Stimulated activated naive CD8-positive, alpha-beta T cell treated with anti-CD3 and anti-CD28 coated beads, Interleukin-15, amount 100 ng/mL, for 72 hours (primary cell): ENCODE measurements around the gene RTP5.

Source experiments
- ATAC-seq: fragments of 150-1000 bp; cut with Tn5 transposase; 2 replicates; pipeline ENCODE4 v1.10.0; 2021; ENCODE audit warnings: mild to moderate bottlenecking, moderate library complexity
- DNase-seq, 2 donors: peaks; one replicate each; pipeline ENCODE4 v3.0.0; 2021 to 2022
- H3K27ac Mint-ChIP-seq, 2 donors: one replicate each; pipeline ENCODE4 v1.8.0; 2022; ENCODE audit warnings: mild to moderate bottlenecking in 2 of 2, mixed read lengths in 2 of 2, moderate library complexity in 2 of 2
- H3K27me3 Mint-ChIP-seq: one replicate; pipeline ENCODE4 v1.8.0; 2022; ENCODE audit warnings: mixed read lengths
- H3K4me1 Mint-ChIP-seq: one replicate; pipeline ENCODE4 v1.8.0; 2022; ENCODE audit warnings: mild to moderate bottlenecking, mixed read lengths
- H3K4me3 Mint-ChIP-seq, 2 donors: one replicate each; pipeline ENCODE4 v1.8.0; 2022; ENCODE audit warnings: mild to moderate bottlenecking in 2 of 2, mixed read lengths in 2 of 2, moderate library complexity in 1 of 2
- H3K9me3 Mint-ChIP-seq, 2 donors: one replicate each; pipeline ENCODE4 v1.8.0; 2022; ENCODE audit warnings: mixed read lengths in 2 of 2

RTP5 gene

DNA sequence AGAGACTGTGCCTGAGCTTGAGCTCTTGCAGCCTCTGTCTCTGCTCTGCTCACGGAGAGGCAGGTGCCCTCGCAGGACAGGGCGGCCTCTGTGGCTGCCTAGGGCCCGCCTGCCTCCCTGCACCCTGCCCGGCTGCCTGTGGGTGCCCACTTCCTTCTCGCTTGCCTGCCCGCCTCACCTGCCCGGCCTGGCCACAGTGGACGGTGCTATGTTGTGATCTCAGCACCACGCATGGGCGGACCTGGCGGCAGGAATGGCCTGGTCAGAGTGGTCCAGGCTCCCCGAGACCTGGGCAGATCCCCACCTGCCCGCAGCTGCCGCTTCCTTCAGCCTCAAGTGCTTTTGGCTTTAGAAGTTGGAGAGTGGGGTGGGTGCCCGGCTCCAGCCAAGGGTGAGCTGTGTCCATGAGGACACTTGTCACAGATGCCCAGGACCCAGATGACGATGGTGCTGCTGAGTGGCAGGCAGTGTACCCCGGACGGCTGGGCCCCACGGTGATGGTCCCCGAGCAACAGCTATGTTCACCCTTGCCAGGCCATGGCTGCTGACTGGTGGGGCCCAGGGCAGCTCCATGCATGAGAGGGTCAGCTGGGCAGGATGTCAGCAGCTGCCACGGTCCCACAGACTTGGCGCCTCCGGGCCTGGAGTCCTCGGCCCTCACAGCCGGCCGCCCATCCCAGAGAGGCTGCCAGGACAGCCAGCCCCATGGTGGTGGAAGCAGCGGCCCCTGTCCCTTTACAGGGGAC lies 25.3 kb downstream of the RTP5 start:
- peak in 1 of 2 donors; percentile 9 for DNase-seq
- H3K27ac Mint-ChIP-seq: no peak overlapping the region

DNA sequence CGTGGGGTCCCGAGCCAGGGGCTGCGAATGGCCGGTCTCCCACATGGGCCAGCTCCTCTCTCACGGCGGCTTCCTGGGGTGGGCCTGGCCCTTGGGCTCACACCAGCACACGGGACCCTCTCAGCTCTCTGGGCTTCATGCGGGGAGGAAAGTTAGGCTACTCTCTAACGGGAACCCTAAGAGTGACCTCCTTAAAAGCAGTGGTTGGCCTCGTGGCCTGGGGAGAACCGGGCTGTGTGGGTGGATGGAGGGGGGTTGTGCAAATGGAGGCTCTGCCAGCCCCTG lies 25.8 kb downstream of the RTP5 start:
- no peaks in the 10 kb centered on the region for H3K9me3 Mint-ChIP-seq
- no peak overlapping the region for H3K4me3 Mint-ChIP-seq
- peak overlapping the region in 1 of 2 donors; percentile 99 for H3K27ac Mint-ChIP-seq
- DNase-seq (no peak), ATAC-seq (peak; percentile 4)
- no peaks in the 10 kb centered on the region for H3K27me3 Mint-ChIP-seq
- peaks cover 12% of the 10 kb centered on the region for H3K4me1 Mint-ChIP-seq

More for the DNA sequence above, 25.3 kb downstream of the RTP5 start:
- peaks cover 12% of the 10 kb centered on the region for H3K4me1 Mint-ChIP-seq
- ATAC-seq: peak; percentile 18
- H3K4me3 Mint-ChIP-seq: no peak overlapping the region
- H3K27me3 Mint-ChIP-seq: no peaks in the 10 kb centered on the region
- no peaks in the 10 kb centered on the region for H3K9me3 Mint-ChIP-seq

DNA sequence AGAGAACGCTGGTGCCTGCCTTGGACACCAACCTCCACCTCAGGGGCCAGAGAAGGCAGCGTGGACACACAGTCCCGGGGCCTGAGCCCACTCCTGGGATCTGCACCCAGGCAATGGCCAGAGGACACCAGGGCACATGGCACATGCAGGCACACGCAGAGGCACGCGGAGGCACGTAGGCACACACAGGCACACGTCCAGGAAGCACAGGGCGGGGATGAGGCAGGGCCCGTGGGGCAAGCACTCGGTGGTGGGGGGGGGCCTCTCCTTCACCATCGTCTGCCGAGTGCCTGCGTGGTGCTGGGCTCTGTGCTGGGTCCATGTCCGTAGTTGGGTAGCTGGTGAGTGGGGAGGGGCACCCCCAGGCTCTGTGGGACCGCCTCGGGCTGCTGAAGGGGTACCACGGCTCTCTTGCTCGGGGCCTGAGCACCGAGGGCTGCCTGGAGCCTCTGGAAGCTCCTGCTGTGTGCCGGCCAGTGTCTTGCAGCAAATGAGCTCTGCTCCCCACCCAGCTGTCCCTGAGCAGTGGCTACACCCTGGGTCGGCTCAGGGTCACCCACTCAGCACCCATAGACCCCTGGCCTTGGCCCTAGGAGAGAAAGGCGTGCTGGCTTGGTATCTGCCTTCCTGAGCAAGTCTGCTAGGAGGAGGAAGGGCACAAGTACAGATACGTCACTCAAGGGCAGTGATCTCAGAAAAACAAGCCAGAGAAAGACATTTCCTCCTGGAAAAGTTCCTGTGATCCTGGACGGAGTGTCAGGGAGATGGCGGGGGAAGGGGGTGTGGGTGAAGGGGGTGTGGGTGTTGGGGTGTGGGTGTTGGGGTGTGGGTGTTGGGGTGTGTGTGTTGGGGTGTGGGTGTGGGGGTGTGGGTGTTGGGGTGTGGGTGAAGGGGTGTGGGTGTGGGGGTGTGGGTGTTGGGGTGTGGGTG lies 26.4 kb downstream of the RTP5 start:
- ATAC-seq (peak; percentile 49), DNase-seq (peak in 1 of 2 donors; percentile 10)
- Mint-ChIP-seq H3K27ac (peak overlapping the region in 1 of 2 donors; percentile 99), H3K4me3 (peak overlapping the region in 1 of 2 donors; percentile 32), H3K9me3 (no peaks in the 10 kb centered on the region), H3K27me3 (no peaks in the 10 kb centered on the region), H3K4me1 (peaks cover 12% of the 10 kb centered on the region)

DNA sequence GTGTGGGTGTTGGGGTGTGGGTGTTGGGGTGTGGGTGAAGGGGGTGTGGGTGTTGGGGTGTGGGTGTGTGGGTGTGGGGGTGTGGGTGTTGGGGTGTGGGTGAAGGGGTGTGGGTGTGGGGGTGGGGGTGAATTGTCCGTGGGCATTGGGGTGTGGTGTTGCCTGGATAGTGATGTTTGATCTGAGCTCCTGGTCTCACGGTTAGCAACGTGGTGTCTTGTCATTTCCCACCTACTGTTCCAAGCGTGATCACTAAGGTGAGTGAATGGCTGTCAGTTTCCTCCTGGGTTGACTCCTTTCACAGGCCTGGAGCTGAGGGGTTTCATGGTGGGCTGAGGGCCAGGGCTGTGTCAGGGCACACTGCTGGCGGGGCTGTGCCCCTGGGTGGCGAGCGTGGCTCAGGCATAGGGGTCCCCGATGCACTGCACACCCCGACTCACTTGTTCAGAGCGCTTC lies 27.2 kb downstream of the RTP5 start:
- Mint-ChIP-seq H3K27me3 (no peaks in the 10 kb centered on the region), H3K4me1 (peaks cover 12% of the 10 kb centered on the region), H3K9me3 (no peaks in the 10 kb centered on the region), H3K4me3 (peak overlapping the region in 1 of 2 donors; percentile 10), H3K27ac (peak overlapping the region in 1 of 2 donors; percentile 93)
- ATAC-seq (no peak), DNase-seq (no peak)

DNA sequence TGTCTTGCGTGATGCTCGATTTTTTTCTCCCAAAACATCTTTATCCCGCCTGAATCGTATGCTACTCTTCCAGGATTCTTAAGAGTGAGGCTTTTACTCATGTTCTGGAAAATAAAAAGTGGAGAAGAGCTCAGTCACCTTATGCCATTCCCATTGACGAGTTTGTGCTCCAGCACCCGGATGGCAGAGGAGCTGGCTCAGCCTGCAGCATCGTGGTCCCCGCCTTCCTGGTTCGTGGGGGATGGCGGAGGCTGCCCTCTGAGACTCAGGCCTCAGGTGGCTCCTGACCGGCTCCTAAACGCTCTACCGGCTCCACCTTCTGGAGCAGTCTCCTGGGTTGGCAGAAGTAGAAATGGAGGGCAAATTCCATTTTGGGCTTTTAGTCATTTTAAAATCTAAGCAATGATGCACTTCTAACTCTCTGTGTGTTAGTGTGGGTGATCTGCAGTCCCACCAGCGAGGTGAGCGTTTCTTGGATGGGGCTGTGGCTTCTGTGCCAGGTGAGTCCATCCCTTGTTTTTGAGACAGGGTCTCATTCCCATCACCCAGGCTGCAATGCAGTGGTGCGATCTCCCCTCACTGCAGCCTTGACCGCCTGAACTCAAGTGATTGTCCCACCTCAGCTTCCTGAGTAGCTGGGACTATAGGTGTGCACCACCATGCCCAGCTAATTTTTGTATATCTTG lies 27.8 kb downstream of the RTP5 start:
- DNase-seq (no peak), ATAC-seq (no peak)
- Mint-ChIP-seq H3K4me3 (peak overlapping the region in 1 of 2 donors; percentile 26), H3K4me1 (peaks cover 12% of the 10 kb centered on the region), H3K9me3 (no peaks in the 10 kb centered on the region), H3K27me3 (no peaks in the 10 kb centered on the region), H3K27ac (peak overlapping the region in 1 of 2 donors; percentile 93)

DNA sequence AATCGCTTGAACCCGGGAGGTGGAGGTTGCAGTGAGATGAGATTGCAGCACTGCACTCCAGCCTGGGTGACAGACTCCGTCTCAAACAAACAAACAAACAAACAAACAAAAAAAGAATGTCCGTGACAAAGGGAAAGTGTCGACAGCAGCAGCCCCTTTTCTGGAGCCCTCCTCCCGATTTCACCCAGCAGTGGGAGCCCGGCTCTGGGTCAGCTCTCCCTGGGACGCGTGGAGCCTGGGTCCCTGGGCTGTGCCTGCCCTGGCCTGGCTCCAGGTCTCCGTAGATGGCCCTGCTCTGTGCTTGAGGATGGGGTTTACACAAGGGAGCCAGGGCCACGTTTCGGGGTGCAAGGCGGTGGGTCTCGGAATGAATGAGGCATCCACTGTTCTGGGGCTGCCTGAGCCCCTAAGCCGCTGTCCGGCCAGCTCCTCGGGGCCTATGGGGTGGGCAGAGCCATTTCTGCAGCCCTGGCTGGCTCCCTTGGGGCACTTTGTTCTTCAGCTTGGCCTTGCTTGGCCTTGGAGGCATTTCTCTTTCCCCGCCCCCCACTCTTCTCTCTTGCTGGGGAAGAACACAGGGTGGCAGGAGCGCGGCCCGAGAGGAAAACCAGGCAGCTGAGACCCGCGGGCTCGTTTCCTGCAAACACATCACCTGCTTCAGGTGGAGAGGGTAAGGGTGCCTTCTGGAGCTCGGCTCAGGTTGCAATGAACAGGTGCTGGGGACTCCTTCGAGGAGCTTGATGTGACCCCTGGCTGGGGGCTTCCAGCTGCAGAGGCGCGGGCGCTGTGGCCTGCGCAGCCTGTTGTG lies 29.1 kb downstream of the RTP5 start:
- Mint-ChIP-seq H3K27me3 (no peaks in the 10 kb centered on the region), H3K4me1 (peaks cover 12% of the 10 kb centered on the region), H3K9me3 (no peaks in the 10 kb centered on the region), H3K4me3 (no peak overlapping the region), H3K27ac (peak overlapping the region in 1 of 2 donors; percentile 57)
- ATAC-seq: no peak
- no peak for DNase-seq

DNA sequence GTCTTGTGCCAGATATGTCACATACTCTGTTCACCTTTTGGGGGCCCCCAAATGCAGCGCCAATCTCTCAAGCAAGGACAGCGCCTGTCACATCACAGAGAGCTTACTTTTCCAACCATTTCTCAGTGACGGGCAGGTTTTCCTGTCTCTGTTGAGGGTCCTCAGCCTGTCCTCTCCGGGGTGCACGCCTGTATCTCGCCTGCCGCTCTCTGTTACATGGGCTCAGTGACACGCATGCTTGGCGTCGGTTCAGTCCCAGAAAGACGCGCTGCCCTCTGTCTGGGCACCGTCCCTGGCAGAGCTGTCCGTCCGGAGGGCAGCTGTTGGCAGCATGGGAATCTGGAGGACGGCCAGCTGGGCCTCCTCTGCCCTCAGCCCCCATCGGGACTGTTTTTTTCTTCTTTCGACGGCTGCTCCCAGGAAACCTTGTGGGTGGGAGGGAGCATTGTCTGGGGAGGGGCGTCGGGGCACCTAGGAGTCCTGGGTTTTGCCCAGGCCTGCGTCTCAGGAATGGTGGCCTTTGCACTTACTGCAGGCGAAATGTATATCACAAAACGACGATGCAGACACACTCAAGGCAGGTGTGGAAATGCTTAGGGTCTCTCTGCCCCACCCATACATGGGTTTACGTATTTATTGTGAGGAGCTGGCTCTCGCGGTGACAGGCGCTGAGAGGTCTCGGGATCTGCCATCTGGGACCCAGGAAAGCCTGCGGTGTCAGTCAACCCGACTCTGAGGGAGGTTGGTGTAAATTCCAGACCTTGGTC lies 30.9 kb downstream of the RTP5 start:
- no peak for ATAC-seq
- peaks cover 10% of the 10 kb centered on the region for H3K4me1 Mint-ChIP-seq
- H3K27ac Mint-ChIP-seq: no peak overlapping the region
- no peaks in the 10 kb centered on the region for H3K9me3 Mint-ChIP-seq
- no peak overlapping the region for H3K4me3 Mint-ChIP-seq
- DNase-seq: peak in 1 of 2 donors; percentile 4
- H3K27me3 Mint-ChIP-seq: no peaks in the 10 kb centered on the region

DNA sequence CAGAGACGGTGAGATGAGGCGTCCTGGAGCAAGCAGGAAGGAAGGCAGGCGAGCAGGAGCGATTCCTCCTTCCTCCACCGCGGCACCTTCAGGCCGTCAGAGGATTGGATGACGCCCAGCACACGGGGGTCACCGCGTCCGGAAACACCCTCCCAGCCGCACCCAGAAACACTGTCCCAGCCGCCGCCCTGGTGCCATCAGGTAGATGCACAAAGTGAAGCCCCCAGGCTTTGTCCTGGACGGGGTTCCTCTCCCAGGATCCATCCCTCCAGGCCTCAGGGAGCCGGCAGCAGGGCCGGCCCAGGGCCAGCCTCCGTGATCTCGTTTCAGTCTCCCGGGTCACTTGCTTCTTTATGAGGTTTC lies 31.5 kb downstream of the RTP5 start:
- ATAC-seq: no peak
- Mint-ChIP-seq H3K9me3 (no peaks in the 10 kb centered on the region), H3K27me3 (no peaks in the 10 kb centered on the region), H3K27ac (no peak overlapping the region), H3K4me3 (no peak overlapping the region), H3K4me1 (peaks cover 5% of the 10 kb centered on the region)
- DNase-seq: peak in 1 of 2 donors; percentile 5

DNA sequence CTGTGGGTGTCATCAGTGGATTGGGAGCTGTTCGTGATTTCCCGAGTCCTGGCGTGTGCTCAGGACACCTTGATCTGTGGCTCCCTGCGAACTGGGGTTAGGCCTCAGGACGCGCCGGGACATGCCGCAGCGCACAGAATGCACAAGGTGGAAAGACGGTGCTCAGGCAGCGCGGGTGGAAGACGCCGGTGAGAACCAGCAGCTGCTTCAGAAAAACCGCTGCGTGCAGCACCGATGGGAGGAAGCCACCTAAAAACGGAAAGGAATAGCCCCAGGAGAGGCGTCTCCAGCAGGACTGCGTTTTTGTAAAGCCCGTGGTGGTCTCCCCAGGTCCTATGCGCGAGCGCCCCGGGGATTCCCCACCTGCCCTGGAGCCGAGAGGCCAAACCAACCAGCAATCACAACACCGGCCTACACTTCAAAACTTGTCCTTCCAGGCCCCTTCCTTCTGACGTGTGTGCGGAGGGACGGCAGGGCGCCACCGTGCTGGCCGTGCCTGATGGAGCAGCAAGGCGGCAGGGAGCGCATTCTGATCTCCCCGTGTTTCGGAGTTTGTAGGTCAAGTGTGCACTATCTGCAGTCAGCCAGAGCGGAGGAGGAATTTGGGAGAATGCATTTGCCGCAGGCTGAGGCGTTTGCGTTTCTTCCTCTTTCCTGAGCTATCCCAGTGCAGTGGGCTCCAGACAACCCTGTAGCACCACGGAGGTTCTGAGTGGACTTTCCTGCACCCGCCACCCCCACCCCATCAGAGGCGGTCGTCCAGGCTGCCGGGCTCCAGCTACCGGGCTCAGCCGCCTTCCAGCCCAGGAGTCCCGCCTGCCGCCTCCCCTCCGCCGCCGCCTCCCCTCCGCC lies 32.2 kb downstream of the RTP5 start:
- ATAC-seq: no peak
- H3K27me3 Mint-ChIP-seq: no peaks in the 10 kb centered on the region

DNA sequence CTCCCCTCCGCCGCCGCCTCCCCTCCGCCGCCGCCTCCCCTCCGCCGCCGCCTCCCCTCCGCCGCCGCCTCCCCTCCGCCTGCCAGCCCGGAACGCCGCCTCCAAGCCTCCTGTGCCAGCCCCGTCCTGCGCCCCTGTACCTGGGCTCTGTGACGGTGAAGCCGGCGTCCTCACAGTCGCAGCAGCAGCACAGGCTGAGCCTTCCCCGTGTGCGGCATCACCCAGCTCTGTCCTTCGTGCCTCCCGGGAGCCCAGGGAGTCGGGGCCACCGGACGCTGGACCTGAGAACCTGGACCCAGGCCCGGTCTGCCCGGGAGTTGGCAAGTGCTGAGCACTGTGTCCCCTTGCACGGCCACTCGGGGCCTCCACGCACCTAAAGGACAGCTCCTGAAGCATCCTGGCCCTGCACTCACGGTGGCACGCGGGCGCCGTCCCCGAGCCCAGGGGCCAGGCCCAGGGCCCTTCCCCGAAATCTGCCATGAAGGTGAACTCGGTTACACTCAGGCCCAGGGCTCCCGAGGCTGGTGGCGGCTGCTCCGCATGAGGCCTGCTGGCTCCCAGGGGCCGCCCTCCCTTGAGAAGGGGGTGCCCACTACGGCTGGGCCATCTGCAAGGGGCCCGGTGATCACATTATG lies 32.9 kb downstream of the RTP5 start:
- peak; percentile 42 for ATAC-seq
- no peak overlapping the region for H3K4me3 Mint-ChIP-seq
- H3K9me3 Mint-ChIP-seq: no peaks in the 10 kb centered on the region

More for the DNA sequence above, 32.2 kb downstream of the RTP5 start:
- Mint-ChIP-seq H3K4me1 (no peaks in the 10 kb centered on the region), H3K4me3 (no peak overlapping the region), H3K9me3 (no peaks in the 10 kb centered on the region), H3K27ac (no peak overlapping the region)
- peak in 1 of 2 donors; percentile 9 for DNase-seq

DNA sequence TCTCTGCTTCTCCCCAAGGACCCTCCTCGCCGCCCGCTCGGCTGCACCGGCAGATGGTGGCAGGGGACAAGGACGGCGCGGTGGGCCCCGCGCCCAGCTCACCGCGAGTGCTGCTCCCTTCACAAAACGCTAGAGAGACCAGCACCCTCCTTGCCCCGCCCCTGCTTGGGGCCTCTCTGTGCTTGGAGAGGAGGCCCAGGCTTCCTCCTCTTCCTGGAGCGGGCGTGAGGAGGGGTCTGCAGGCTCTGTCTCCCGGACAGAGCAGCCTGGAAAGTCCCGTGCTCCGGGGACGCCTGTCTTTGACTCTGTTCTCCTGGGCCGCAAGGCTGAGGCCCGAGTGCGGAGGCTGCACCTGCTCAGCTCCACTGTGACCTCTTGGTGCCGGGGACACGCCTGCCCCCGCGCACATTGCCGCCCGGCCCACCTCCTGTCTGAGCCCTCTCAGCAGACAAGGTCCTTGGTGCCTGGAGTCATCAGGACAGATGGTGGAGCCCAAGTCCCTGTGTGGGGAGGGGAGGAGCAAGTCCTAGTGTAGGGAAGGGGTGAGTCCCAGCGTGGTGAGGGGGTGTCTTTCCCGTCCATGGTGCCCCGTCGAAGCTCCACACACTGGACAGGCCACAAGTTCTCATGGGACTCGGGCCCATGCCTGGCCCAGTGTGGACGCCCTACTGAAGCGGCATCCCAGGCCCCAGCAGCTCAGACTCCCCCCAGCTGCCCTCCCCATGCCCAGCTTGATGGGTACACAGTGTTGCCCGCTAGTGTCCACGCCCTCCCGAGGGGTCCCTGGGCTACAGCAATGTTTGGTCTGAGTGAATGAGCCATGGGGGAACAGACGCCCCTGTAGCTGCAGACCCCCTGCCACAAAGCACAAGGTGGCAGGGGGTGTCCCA lies 33.8 kb downstream of the RTP5 start:
- H3K27ac Mint-ChIP-seq: no peak overlapping the region
- H3K4me1 Mint-ChIP-seq: no peaks in the 10 kb centered on the region
- no peaks in the 10 kb centered on the region for H3K27me3 Mint-ChIP-seq
- ATAC-seq (no peak), DNase-seq (peak in 1 of 2 donors; percentile 12)
- no peaks in the 10 kb centered on the region for H3K9me3 Mint-ChIP-seq
- no peak overlapping the region for H3K4me3 Mint-ChIP-seq

More for the DNA sequence above, 32.9 kb downstream of the RTP5 start:
- H3K4me1 Mint-ChIP-seq: no peaks in the 10 kb centered on the region
- H3K27ac Mint-ChIP-seq: no peak overlapping the region
- H3K27me3 Mint-ChIP-seq: no peaks in the 10 kb centered on the region
- peak in 1 of 2 donors; percentile 7 for DNase-seq

DNA sequence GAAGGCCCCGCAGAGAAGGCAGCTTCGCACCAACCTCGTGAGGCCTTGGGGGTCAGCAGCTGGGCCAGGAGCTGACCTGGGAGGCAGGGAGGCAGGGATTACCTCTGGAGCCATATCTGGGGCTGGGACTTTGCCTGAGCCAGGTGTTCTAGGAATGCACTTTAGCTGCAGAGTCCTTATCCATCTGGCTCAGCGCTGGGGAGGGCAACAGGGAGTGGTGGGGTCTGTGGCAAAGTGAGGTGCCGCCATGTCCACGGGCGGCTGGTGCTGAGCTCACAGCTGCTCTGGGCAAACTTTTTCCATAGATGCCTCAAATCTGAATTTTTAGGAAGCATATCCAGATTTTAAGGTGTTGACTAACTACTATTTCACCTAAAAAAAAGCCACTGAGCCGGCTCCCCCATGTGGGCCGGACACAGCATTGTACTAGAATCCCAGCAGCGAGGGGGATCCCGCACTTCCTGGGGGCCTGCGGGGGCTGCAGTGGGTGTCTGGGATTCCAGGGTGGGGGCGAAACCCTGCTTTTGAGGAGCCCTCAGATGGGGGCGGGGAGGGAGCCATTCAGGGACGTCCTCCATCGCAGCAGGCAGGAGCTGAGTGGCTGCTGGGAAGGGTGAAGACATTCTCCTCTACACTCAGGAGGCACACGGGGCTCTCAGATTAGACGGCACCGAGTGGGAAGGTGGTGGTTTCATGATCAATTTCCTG lies 34.6 kb downstream of the RTP5 start:
- H3K4me3 Mint-ChIP-seq: no peak overlapping the region
- no peaks in the 10 kb centered on the region for H3K9me3 Mint-ChIP-seq
- no peaks in the 10 kb centered on the region for H3K27me3 Mint-ChIP-seq
- no peak overlapping the region for H3K27ac Mint-ChIP-seq
- H3K4me1 Mint-ChIP-seq: no peaks in the 10 kb centered on the region
- DNase-seq: peak in 1 of 2 donors; percentile 5
- no peak for ATAC-seq
